Measurements from ENCODE around the gene GPER1. TPM values are rescaled to one million over a fixed set of nuclear protein-coding genes. Genes with fewer than 3 reads are reported as not detected.

The GPER1 gene
- total and polyA plus RNA-seq, 2 donors, result 0.99 to 3.4 TPM

DNA sequence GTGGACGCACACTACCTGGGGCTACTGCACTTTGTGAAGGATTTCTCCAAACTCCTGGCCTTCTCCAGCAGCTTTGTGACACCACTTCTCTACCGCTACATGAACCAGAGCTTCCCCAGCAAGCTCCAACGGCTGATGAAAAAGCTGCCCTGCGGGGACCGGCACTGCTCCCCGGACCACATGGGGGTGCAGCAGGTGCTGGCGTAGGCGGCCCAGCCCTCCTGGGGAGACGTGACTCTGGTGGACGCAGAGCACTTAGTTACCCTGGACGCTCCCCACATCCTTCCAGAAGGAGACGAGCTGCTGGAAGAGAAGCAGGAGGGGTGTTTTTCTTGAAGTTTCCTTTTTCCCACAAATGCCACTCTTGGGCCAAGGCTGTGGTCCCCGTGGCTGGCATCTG, 29.6 kb upstream of the GPER1 start:
- Histone ChIP-seq H3K4me1 (ENCODE audit: control insufficient read depth in 2 of 2, insufficient read depth in 2 of 2, low read length in 2 of 2) (peaks cover 6 to 59% of the 10 kb centered on the region in 2 donors), H3K36me3 (ENCODE audit: control insufficient read depth in 2 of 2, insufficient read depth in 2 of 2, low read length in 1 of 2) (peaks cover 0 to 4% of the 10 kb centered on the region in 2 donors), H3K9me3 (ENCODE audit: control insufficient read depth in 2 of 2, insufficient read depth in 1 of 2, low read length in 1 of 2) (no peaks in the 10 kb centered on the region), H3K4me3 (ENCODE audit: low read length in 2 of 2) (no peak overlapping the region), H3K27ac (ENCODE audit: low read depth in 1 of 2, low read length in 1 of 2) (no peak overlapping the region), H3K27me3 (ENCODE audit: control insufficient read depth in 2 of 2, insufficient read depth in 1 of 2, low read length in 1 of 2) (peaks cover 2 to 52% of the 10 kb centered on the region in 2 donors)
- no peak for DNase-seq (ENCODE audit: low read depth in 6 of 9, low spot score in 9 of 9)
- 97% methylated on average over 13 of the region's 13 CpGs for WGBS

DNA sequence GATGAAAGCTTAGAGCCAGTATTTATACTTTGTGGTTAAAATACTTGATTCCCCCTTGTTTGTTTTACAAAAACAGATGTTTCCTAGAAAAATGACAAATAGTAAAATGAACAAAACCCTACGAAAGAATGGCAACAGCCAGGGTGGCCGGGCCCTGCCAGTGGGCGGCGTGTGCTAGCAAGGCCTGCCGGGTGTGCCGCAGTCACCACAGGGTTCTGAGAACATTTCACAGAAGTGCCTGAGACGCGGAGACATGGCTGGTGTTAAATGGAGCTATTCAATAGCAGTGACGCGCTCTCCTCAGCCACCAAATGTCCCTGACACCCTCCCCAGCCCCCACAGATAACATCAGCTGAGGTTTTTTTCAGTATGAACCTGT, 29.1 kb upstream of the GPER1 start:
- Histone ChIP-seq H3K36me3 (ENCODE audit: control insufficient read depth in 2 of 2, insufficient read depth in 2 of 2, low read length in 1 of 2) (peaks cover 0 to 4% of the 10 kb centered on the region in 2 donors), H3K27ac (ENCODE audit: low read depth in 1 of 2, low read length in 1 of 2) (no peak overlapping the region), H3K4me1 (ENCODE audit: control insufficient read depth in 2 of 2, insufficient read depth in 2 of 2, low read length in 2 of 2) (peaks cover 6 to 56% of the 10 kb centered on the region in 2 donors), H3K4me3 (ENCODE audit: low read length in 2 of 2) (no peak overlapping the region), H3K9me3 (ENCODE audit: control insufficient read depth in 2 of 2, insufficient read depth in 1 of 2, low read length in 1 of 2) (no peaks in the 10 kb centered on the region), H3K27me3 (ENCODE audit: control insufficient read depth in 2 of 2, insufficient read depth in 1 of 2, low read length in 1 of 2) (peaks cover 2 to 54% of the 10 kb centered on the region in 2 donors)
- no peak for DNase-seq (ENCODE audit: low read depth in 6 of 9, low spot score in 9 of 9)
- 92% methylated on average over 10 of the region's 10 CpGs for WGBS

DNA sequence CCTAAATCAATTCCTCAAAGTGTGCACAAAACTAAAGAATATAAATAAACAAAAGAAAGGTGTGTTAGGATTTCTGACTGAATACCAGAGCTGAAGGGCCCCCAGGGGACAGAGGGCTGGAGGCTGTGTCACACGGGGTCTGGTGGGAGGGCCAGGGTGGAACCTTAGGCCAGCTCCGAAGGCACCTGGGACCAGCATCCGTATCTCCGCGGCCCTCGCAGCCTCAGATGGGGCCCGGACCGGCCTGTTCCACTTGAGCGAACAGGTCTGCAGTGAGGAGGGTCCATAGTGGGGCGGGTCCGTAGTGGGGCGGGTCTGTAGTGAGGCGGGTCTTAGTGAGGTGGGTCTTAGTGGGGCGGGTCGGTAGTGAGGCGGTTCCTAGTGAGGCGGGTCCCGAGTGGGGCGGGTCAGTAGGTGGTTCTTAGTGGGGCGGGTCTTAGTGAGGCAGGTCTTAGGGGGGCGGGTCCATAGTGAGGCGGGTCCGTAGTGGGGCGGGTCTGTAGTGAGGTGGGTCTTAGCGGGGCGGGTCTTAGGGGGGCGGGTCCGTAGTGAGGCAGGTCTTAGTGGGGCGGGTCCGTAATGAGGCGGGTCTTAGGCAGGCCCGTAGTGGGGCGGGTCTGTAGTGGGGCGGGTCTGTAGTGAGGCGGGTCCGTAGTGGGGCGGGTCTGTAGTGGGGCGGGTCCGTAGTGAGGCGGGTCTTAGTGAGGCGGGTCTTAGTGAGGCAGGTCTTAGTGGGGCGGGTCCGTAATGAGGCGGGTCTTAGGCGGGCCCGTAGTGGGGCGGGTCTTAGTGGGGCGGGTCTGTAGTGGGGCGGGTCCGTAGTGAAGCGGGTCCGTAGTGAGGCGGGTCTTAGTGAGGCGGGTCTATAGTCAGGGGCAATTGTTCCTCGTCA, 28.5 kb upstream of the GPER1 start:
- DNase-seq (ENCODE audit: low read depth in 6 of 9, low spot score in 9 of 9), result no peak
- no peaks in the 10 kb centered on the region for H3K9me3 ChIP-seq (ENCODE audit: control insufficient read depth in 2 of 2, insufficient read depth in 1 of 2, low read length in 1 of 2)
- H3K4me3 ChIP-seq (ENCODE audit: low read length in 2 of 2), result no peak overlapping the region
- WGBS, result 72% methylated on average over 55 of the region's 55 CpGs
- peaks cover 6 to 50% of the 10 kb centered on the region in 2 donors for H3K4me1 ChIP-seq (ENCODE audit: control insufficient read depth in 2 of 2, insufficient read depth in 2 of 2, low read length in 2 of 2)
- H3K27ac ChIP-seq (ENCODE audit: low read depth in 1 of 2, low read length in 1 of 2), result no peak overlapping the region
- peaks cover 0 to 4% of the 10 kb centered on the region in 2 donors for H3K36me3 ChIP-seq (ENCODE audit: control insufficient read depth in 2 of 2, insufficient read depth in 2 of 2, low read length in 1 of 2)
- H3K27me3 ChIP-seq (ENCODE audit: control insufficient read depth in 2 of 2, insufficient read depth in 1 of 2, low read length in 1 of 2), result peaks cover 2 to 51% of the 10 kb centered on the region in 2 donors

DNA sequence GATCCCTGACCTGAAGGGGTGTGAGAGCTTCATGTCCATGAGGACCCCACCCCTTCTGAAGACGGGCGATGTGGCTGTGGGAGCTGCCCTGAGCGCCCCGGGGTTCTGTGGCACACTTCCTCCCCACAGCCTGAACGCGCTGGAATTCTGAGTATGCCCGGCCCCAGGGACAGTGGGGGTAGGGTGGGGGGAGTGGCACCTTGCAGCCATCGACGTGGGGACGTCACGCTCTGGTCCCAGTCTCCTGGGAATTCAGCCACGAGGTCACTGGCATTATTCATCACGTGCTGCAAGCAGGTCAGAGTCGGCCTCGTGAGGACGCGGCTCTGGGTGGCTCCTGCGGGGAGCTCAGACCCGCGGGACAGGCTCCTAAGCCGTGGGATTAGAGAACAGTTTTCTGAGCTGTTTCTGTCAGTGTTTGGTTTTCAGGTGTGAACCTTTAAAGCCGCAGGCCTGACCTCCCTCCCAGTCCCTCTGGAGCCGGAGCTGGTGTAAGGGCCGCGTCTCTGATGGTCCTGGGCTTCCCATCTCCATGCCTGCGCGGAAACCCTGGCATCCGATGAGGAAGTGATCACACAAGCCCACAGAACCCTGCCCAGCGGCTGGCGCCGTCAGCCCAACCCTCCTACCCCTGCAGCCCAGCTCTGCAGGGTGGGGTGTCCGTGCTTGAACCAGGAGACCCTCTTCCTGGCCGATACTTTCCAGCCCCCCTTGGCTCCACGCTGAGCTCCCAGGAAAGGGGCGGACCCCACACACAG, 27.4 kb upstream of the GPER1 start:
- H3K27ac ChIP-seq (ENCODE audit: low read depth in 1 of 2, low read length in 1 of 2), result no peak overlapping the region
- no peaks in the 10 kb centered on the region for H3K9me3 ChIP-seq (ENCODE audit: control insufficient read depth in 2 of 2, insufficient read depth in 1 of 2, low read length in 1 of 2)
- no peak overlapping the region for H3K4me3 ChIP-seq (ENCODE audit: low read length in 2 of 2)
- no peak for DNase-seq (ENCODE audit: low read depth in 6 of 9, low spot score in 9 of 9)
- peaks cover 0 to 43% of the 10 kb centered on the region in 2 donors for H3K4me1 ChIP-seq (ENCODE audit: control insufficient read depth in 2 of 2, insufficient read depth in 2 of 2, low read length in 2 of 2)
- peaks cover 0 to 4% of the 10 kb centered on the region in 2 donors for H3K36me3 ChIP-seq (ENCODE audit: control insufficient read depth in 2 of 2, insufficient read depth in 2 of 2, low read length in 1 of 2)
- WGBS, result 33% methylated on average over 35 of the region's 35 CpGs
- H3K27me3 ChIP-seq (ENCODE audit: control insufficient read depth in 2 of 2, insufficient read depth in 1 of 2, low read length in 1 of 2), result peaks cover 2 to 50% of the 10 kb centered on the region in 2 donors

DNA sequence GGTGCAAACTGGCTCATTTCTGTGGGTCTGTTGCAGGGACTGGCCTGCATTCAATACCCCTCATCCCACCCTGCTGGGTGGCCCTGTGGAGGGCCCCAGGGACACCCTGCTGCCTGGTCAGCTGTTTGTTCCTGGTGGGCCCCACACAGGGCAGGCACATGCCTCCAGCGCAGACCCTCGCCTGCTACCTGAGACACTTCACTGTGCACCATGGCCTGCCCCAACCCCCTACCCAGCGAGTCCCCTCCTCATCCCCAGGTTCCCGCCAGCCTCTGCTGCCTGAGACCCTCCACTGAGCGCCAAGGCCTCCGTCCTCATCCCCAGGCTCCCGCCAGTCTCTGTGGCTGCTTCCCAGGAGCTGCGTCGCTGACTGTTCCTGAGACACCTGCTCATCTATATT, 26.7 kb upstream of the GPER1 start:
- 98% methylated on average over 9 of the region's 9 CpGs for WGBS
- Histone ChIP-seq H3K36me3 (ENCODE audit: control insufficient read depth in 2 of 2, insufficient read depth in 2 of 2, low read length in 1 of 2) (peaks cover 0 to 4% of the 10 kb centered on the region in 2 donors), H3K4me3 (ENCODE audit: low read length in 2 of 2) (no peak overlapping the region), H3K4me1 (ENCODE audit: control insufficient read depth in 2 of 2, insufficient read depth in 2 of 2, low read length in 2 of 2) (peaks cover 0 to 43% of the 10 kb centered on the region in 2 donors), H3K9me3 (ENCODE audit: control insufficient read depth in 2 of 2, insufficient read depth in 1 of 2, low read length in 1 of 2) (no peaks in the 10 kb centered on the region), H3K27me3 (ENCODE audit: control insufficient read depth in 2 of 2, insufficient read depth in 1 of 2, low read length in 1 of 2) (peaks cover 2 to 49% of the 10 kb centered on the region in 2 donors), H3K27ac (ENCODE audit: low read depth in 1 of 2, low read length in 1 of 2) (no peak overlapping the region)
- no peak for DNase-seq (ENCODE audit: low read depth in 6 of 9, low spot score in 9 of 9)

DNA sequence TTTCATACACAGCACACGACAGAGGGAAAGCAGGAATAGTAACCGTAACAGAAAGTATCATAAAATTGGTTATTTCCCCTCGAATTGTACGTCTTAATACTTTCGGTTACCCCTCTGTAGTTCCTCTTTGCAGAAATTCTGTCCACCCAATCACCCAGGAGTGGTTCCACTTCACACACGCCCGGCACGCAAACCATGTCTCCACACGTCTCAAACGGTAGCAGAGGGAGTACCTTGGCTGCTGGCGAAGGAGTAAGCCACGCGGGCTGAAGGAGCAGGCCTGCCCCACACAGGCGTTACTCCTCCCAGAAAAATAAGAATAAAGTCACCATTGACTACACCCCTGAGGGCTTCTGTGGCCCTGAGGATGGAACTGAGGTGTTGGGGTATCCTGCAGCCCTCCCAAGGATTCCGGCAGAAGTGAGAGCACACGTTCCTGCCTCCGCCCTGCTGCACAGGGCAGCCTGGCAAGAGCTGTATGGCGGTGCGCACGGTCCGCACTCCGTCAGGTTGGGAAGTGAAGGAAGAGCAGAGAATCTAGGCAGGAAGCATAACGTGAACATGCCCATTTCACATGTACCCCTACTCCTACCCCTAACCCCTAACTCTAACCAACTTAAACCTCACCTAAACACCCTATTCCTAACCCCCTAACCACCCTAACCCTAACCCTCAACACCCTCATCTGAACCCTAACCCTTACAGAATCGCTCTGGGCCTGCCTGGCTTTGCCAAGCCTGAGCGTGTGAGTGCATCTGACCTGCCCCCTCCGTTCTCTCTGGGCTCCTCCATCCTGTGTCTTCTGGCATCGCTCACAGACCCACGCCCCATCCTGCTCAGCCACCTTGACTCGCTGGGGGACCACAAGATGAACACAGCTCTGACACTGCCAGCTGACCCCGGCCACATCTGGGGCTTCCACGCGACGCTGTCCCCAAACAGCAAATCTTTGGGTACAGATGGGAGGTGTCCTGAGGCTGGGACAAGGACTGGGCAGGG, 25.3 kb upstream of the GPER1 start:
- no peak for DNase-seq (ENCODE audit: low read depth in 6 of 9, low spot score in 9 of 9)
- H3K9me3 ChIP-seq (ENCODE audit: control insufficient read depth in 2 of 2, insufficient read depth in 1 of 2, low read length in 1 of 2), result no peaks in the 10 kb centered on the region
- H3K27ac ChIP-seq (ENCODE audit: low read depth in 1 of 2, low read length in 1 of 2), result no peak overlapping the region
- H3K27me3 ChIP-seq (ENCODE audit: control insufficient read depth in 2 of 2, insufficient read depth in 1 of 2, low read length in 1 of 2), result peaks cover 2 to 50% of the 10 kb centered on the region in 2 donors
- peaks cover 0 to 40% of the 10 kb centered on the region in 2 donors for H3K4me1 ChIP-seq (ENCODE audit: control insufficient read depth in 2 of 2, insufficient read depth in 2 of 2, low read length in 2 of 2)
- H3K36me3 ChIP-seq (ENCODE audit: control insufficient read depth in 2 of 2, insufficient read depth in 2 of 2, low read length in 1 of 2), result no peaks in the 10 kb centered on the region
- WGBS, result 73% methylated on average over 33 of the region's 33 CpGs
- H3K4me3 ChIP-seq (ENCODE audit: low read length in 2 of 2), result no peak overlapping the region

DNA sequence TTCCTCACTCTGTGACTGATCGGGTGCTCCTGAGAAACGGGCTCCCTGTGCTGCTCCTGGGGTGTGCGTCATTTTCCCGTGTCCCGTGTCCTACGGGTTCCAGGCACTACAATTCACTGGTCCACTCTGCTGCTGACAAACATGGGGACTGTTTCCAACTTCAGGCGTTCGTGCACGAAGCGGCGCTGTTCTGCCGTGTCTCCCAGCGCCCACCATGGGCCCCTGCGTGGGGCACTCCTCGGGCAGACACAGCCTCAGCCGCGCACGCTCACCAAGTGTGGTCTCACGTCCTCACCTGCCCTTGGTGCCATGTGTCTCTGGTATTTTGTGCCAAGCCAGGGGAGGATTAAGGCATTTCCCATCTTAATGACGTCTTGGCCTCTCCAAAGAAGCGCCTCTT, 24.6 kb upstream of the GPER1 start:
- no peak overlapping the region for H3K27ac ChIP-seq (ENCODE audit: low read depth in 1 of 2, low read length in 1 of 2)
- no peak overlapping the region for H3K4me3 ChIP-seq (ENCODE audit: low read length in 2 of 2)
- peaks cover 2 to 50% of the 10 kb centered on the region in 2 donors for H3K27me3 ChIP-seq (ENCODE audit: control insufficient read depth in 2 of 2, insufficient read depth in 1 of 2, low read length in 1 of 2)
- H3K36me3 ChIP-seq (ENCODE audit: control insufficient read depth in 2 of 2, insufficient read depth in 2 of 2, low read length in 1 of 2), result no peaks in the 10 kb centered on the region
- no peak for DNase-seq (ENCODE audit: low read depth in 6 of 9, low spot score in 9 of 9)
- H3K4me1 ChIP-seq (ENCODE audit: control insufficient read depth in 2 of 2, insufficient read depth in 2 of 2, low read length in 2 of 2), result peaks cover 0 to 40% of the 10 kb centered on the region in 2 donors
- 97% methylated on average over 21 of the region's 21 CpGs for WGBS
- no peaks in the 10 kb centered on the region for H3K9me3 ChIP-seq (ENCODE audit: control insufficient read depth in 2 of 2, insufficient read depth in 1 of 2, low read length in 1 of 2)

DNA sequence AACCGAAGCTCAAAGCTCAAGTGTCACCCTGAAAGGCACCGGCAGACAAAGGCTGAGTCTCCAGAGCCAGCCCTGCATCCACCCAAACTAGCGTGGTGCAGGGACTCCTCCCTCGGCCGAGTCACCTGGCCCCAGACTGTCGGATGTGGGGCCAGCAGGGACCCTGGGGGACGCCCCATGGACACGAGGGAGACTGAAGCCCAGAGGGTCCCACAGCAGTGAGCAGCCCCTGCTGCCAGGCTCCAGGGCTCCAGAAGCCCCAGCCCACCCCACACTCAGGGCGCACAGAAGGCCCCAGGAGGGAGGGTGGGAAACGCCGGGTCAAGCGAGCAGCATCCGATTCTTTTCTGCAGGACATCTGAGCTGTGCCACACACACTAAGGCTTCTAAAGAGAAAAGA, 23.3 kb upstream of the GPER1 start:
- H3K9me3 ChIP-seq (ENCODE audit: control insufficient read depth in 2 of 2, insufficient read depth in 1 of 2, low read length in 1 of 2), result no peaks in the 10 kb centered on the region
- no peak for DNase-seq (ENCODE audit: low read depth in 6 of 9, low spot score in 9 of 9)
- H3K36me3 ChIP-seq (ENCODE audit: control insufficient read depth in 2 of 2, insufficient read depth in 2 of 2, low read length in 1 of 2), result no peaks in the 10 kb centered on the region
- H3K27me3 ChIP-seq (ENCODE audit: control insufficient read depth in 2 of 2, insufficient read depth in 1 of 2, low read length in 1 of 2), result peaks cover 2 to 48% of the 10 kb centered on the region in 2 donors
- no peak overlapping the region for H3K4me3 ChIP-seq (ENCODE audit: low read length in 2 of 2)
- H3K27ac ChIP-seq (ENCODE audit: low read depth in 1 of 2, low read length in 1 of 2), result no peak overlapping the region
- WGBS, result 95% methylated on average over 13 of the region's 13 CpGs
- H3K4me1 ChIP-seq (ENCODE audit: control insufficient read depth in 2 of 2, insufficient read depth in 2 of 2, low read length in 2 of 2), result peaks cover 0 to 37% of the 10 kb centered on the region in 2 donors

Data from thymus (tissue), 11 donors.